ENCODE results near the gene SCN5A.
"Not testable (repeated sequence)": the region's sequence is repeated elsewhere in the genome, so short reads cannot be mapped to it uniquely, and the experiment has no call there.

The SCN5A gene

GRCh38 chr3:38577371-38578080 is 72.0 kb downstream of the SCN5A start:
- DNase-seq, result no peak

DNA sequence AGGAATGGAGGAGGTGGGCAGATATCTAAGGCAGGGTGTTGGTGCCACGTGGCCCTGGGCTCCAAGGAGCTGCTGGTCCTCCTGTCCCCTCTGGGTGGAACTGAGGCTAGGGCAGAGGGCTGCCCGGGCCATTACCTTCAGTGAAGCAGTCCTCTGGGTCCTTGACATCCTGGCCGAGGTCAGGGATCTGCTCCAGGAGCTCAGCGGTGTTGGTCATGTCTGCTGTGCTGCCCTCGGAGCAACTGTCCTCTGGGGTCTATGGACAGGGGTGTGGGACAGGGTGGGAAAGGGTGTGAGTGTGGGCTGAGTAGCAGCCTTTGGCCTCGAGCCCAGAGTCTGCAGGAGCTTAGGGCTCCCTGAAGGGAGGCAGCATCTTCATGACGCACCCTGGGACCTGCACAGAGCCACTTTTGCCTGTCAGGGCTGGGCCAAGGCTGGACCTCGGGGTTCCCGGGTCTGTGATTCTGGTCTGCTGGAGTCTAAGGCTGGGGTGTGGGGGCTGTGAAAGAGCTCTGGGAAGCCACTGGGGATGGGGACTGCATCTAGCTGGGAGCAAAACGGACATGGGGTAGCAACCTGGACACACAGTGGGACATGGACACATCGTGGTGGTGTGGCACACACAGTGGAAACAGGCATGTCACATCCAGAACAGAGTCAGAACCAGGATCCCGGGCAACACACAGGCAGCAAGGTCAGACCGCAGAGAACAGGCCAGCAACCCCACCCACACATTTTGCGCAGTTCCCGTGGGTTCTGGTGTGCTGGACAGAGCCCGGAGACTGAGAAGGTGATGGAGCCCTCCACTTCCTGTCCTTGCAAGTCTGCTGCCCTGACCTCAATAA is 72.7 kb downstream of the SCN5A start:
- DNase-seq, result no peak

GRCh38 chr3:38576131-38576525 is 73.4 kb downstream of the SCN5A start:
- no peak for DNase-seq

- no peak for DNase-seq
Measured at GRCh38 chr3:38575279-38575843, 74.1 kb downstream of the SCN5A start.

- peak; percentile 25 for DNase-seq
Measured at GRCh38 chr3:38574411-38575278, 74.8 kb downstream of the SCN5A start.

GRCh38 chr3:38573556-38573955 is 75.9 kb downstream of the SCN5A start:
- no peak for DNase-seq

DNA sequence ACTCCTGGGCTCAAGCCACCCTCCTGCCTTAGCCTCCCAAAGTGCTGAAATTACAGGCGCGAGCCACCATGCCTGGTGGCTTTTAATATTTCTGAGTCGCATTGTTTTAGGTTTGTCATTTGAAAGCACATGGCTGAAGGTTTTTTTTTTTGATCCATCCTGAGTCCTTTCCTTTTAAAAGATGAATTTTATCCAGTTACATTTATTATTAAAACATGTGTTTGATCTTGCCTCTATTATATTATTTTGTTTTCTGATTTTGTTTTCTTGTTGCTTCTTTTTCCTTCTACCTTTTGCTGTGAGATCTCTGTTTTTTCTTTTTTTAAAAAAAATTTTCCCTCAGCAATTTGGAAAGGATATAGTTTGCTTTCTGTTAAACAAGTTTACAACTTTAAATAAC is 76.4 kb downstream of the SCN5A start:
- no peak for DNase-seq

GRCh38 chr3:38567498-38567897 is 82.0 kb downstream of the SCN5A start:
- no peak for DNase-seq

DNA sequence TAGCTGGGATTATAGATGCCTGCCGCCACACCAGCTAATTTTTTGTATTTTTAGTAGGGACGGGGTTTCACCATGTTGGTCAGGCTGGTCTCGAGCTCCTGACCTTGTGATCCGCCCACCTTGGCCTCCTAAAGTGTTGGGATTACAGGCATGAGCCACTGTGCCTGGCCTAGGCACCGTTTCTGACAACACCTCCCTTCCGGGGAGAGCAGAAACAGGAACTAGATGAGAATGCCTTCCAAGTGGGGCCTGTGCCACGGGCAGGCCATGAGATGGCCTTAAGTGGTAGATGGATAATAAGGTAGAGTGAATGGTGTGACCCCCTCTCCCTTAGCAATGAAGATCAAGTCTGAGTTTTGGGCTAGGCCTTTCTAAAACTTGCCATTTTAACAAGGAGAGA is 82.7 kb downstream of the SCN5A start:
- not testable (repeated sequence) for DNase-seq

GRCh38 chr3:38566215-38566528 is 83.3 kb downstream of the SCN5A start:
- no peak for DNase-seq

DNA sequence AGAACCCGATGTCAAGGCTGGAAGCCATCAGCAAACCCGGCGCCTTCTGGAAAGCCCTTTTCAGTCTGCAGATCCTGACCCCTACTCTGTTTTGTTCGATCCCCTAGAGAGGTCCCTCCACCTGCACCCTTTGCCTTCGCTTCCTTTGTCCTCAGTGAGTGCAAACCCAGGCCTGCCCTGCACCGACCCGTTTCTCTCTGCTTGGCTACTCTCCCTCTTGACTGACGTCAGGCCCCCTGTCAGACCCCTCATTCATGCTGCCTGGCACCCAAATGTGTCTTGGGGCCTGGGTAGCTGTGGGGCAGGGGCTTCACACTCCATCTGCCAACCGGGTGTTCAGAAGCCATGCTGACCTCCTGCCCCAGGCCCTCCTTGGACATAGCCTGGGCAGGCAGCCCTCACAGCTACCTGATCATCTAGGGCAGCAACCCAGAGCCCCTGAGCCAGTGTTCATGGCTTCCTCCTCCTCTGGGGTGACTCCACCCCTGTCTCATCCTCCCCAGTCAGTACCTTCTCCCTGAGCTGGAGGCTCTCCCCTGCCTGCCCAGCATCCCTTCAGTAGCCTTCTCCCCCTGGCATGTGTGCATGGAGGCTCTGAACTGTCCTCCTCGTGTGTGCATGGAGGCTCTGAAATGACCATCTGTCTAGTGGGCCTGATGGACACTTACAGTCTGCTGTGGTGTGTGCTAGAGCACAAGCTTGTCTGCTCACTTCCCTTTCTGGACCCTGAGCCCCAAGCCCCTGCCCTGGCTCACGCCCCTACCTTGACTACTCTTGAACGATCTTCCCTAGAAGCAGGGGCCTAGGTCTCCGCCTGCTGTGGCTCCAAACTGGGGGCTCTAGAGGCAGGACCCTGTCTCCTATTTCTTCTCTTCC is 83.9 kb downstream of the SCN5A start:
- no peak for DNase-seq

- DNase-seq, result no peak
Measured at GRCh38 chr3:38564631-38565338, 84.7 kb downstream of the SCN5A start.

DNA sequence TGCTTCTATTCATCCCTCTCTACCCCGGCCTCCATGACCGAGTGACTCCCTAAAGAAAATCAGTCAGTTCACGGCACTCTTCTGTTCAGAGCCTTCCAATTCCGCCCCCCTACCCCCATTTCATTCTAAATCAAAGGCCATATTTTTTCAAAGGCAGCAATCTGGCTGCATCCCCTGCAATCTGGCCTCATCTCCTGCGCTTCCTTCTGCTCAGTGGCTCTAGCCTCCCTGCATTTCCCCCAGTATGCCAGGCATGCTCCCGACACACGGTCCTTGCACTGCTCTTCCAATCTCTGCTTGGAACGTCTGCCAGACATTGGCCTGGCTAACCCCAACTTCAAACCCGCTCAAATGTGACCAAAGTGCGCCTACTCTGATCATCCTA is 85.6 kb downstream of the SCN5A start:
- no peak for DNase-seq

- DNase-seq, result no peak
Measured at GRCh38 chr3:38563070-38563885, 86.2 kb downstream of the SCN5A start.

DNA sequence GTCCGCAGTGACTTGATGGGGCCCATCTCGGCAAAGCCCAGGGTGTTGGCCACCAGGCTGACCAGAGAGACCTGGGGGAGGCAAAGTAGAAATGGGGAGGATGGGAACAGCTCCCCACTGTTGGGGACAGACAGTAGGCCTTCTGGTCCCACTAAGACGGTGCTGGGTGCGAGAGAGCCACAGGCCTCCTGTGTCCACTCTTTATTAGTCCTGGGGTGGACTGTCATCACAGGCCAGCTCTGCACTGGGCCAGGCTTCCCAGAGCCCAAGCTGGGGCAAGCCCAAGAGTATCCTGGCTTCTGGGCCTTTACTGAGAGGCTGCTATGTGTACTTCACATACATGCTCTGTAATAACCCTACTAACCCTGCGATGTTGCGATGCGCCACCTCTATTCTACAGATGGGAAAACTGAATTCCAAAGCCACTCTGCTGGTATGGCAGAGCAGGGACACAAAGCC is 87.0 kb downstream of the SCN5A start:
- DNase-seq, result no peak

GRCh38 chr3:38561746-38562466 is 87.6 kb downstream of the SCN5A start:
- DNase-seq, result no peak

DNA sequence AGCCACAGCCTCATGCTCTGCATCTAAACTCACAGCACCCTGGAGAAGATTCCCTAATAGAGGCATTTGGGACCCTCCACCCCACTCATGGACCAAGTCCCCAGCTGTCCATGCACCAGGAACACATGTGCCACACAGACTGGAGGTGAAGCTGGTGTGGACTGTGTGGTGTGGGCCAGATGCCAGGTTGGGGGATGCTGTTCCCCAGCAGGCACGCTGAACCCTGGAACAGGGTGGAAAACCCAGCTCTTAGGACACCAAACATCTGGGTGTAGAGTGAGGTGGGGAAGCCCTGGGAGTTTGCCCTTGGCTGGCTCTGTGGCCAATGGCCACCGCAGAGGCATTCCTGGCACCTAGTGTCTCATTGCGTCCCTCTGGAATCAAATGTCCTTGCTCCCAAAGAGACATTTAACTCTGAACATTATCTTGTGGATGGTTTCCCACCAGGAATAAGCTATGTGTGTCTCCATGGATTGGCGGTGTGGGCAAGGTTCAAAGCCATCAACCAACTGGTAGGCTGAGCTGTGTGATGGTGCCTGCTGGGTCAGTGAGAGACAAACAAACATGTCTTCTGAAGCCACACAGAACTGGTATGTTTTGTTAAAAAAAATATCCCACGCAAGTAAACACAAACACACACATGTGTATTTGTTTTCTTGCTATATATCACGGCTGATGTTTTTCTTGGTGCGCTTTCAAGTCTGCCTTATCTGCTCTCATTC is 88.3 kb downstream of the SCN5A start:
- DNase-seq, result no peak

- no peak for DNase-seq
Measured at GRCh38 chr3:38560284-38560683, 89.2 kb downstream of the SCN5A start.

GRCh38 chr3:38558864-38559263 is 90.6 kb downstream of the SCN5A start:
- no peak for DNase-seq

Data from retina (tissue), 1 donor.